HL-60 (cell line): ENCODE results near the gene TCF25.
"Not testable (repeated sequence)": the region's sequence is repeated elsewhere in the genome, so short reads cannot be mapped to it uniquely, and the experiment has no call there.

Experiments
- DNase-seq, 2 experiments: peaks; one replicate each; pipeline ENCODE4 v3.0.0-alpha.2; 2010 to 2020; ENCODE audit warnings: low read depth in 1 of 2, low spot score in 1 of 2
- H3K27ac ChIP-seq: fragments of 250-450 bp; sonication (Bioruptor Pico); replicated peaks from 2 replicates; pipeline ENCODE4 v1.5.1; 2020; ENCODE audit warnings: mild to moderate bottlenecking, moderate library complexity
- H3K27me3 ChIP-seq: fragments of 250-450 bp; sonication (Bioruptor Pico); 2 replicates; pipeline ENCODE4 v1.5.1; 2021; ENCODE audit warnings: mild to moderate bottlenecking, moderate library complexity; ENCODE audit not compliant: insufficient read depth, poor library complexity, severe bottlenecking
- H3K4me3 ChIP-seq: replicated peaks from 2 replicates; pipeline ENCODE4 v1.5.1; 2011; ENCODE audit warnings: mild to moderate bottlenecking, control low read depth, low read length; ENCODE audit not compliant: insufficient read depth
- GABPA ChIP-seq: IDR thresholded peaks from 2 replicates; pipeline ENCODE4 v1.6.1; 2012; ENCODE audit warnings: low read depth
- POLR2AphosphoS5 ChIP-seq: IDR thresholded peaks from 2 replicates; pipeline ENCODE4 v1.6.1; 2012; ENCODE audit warnings: low read depth
- SPI1 ChIP-seq: IDR thresholded peaks from 2 replicates; pipeline ENCODE4 v1.6.1; 2012; ENCODE audit warnings: low read depth, mild to moderate bottlenecking, borderline replicate concordance
- TF ChIP-seq, protein P1 (sequence below): IDR thresholded peaks from one replicate; pipeline ENCODE4 v1.5.1; 2011; ENCODE audit warnings: low read length, control low read depth, inconsistent platforms; ENCODE audit not compliant: insufficient read depth
- TF ChIP-seq, protein P2 (sequence below): IDR thresholded peaks from 2 replicates; pipeline ENCODE4 v1.6.1; 2012; ENCODE audit warnings: low read depth; ENCODE audit not compliant: insufficient replicate concordance

The TCF25 gene

DNA sequence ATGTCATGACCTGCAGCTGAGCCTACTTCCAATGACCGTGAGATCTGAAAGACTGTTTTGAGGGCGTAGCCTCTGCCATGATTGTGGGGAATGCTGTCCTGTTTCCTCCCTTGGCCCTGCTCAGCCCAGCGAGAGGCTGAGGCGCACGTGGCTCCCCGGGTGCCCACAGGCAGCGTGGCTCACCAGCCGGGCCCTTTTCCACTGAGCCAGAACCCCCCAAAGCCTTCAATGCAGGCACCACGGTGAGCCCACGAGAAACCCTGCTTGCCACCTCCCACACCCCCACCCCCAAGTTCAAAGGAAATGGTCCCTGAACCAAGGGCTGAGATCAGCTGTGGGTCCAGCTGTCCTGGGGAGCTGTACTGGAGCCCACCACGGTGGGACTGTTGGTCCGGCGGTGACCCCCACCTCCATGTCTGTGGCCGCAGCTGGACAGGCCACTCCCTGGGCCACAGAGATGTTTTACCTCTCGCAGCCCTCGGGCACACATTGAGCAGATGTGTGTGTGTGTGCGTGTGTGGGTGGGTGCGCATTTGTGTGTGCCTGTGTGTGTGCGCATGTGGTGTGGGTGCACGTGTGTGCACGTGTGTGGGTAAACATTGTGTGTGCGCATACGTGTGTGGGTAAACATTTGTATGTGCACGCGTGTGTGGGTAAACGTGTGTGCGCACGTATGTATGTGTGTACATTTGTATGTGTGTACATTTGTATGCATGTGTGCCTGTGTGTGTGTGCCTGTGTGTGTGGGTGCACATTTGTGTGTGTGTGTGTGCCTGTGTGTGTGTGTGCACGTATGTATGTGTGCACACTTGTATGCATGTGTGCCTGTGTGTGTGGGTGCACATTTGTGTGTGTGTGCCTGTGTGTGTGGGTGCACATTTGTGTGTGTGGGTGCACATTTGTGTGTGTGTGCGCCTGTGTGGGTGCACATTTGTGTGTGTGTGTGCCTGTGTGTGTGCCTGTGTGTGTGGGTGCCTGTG is 40.3 kb downstream of the TCF25 start:
- DNase-seq: no peak
- no peak overlapping the region for H3K27ac ChIP-seq
- no peak overlapping the region for H3K4me3 ChIP-seq
- TF ChIP-seq SPI1 (no peak), GABPA (no peak), POLR2AphosphoS5 (no peak)
- TF ChIP-seq, protein P1, sequence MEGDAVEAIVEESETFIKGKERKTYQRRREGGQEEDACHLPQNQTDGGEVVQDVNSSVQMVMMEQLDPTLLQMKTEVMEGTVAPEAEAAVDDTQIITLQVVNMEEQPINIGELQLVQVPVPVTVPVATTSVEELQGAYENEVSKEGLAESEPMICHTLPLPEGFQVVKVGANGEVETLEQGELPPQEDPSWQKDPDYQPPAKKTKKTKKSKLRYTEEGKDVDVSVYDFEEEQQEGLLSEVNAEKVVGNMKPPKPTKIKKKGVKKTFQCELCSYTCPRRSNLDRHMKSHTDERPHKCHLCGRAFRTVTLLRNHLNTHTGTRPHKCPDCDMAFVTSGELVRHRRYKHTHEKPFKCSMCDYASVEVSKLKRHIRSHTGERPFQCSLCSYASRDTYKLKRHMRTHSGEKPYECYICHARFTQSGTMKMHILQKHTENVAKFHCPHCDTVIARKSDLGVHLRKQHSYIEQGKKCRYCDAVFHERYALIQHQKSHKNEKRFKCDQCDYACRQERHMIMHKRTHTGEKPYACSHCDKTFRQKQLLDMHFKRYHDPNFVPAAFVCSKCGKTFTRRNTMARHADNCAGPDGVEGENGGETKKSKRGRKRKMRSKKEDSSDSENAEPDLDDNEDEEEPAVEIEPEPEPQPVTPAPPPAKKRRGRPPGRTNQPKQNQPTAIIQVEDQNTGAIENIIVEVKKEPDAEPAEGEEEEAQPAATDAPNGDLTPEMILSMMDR: no peak
- TF ChIP-seq, protein P2, sequence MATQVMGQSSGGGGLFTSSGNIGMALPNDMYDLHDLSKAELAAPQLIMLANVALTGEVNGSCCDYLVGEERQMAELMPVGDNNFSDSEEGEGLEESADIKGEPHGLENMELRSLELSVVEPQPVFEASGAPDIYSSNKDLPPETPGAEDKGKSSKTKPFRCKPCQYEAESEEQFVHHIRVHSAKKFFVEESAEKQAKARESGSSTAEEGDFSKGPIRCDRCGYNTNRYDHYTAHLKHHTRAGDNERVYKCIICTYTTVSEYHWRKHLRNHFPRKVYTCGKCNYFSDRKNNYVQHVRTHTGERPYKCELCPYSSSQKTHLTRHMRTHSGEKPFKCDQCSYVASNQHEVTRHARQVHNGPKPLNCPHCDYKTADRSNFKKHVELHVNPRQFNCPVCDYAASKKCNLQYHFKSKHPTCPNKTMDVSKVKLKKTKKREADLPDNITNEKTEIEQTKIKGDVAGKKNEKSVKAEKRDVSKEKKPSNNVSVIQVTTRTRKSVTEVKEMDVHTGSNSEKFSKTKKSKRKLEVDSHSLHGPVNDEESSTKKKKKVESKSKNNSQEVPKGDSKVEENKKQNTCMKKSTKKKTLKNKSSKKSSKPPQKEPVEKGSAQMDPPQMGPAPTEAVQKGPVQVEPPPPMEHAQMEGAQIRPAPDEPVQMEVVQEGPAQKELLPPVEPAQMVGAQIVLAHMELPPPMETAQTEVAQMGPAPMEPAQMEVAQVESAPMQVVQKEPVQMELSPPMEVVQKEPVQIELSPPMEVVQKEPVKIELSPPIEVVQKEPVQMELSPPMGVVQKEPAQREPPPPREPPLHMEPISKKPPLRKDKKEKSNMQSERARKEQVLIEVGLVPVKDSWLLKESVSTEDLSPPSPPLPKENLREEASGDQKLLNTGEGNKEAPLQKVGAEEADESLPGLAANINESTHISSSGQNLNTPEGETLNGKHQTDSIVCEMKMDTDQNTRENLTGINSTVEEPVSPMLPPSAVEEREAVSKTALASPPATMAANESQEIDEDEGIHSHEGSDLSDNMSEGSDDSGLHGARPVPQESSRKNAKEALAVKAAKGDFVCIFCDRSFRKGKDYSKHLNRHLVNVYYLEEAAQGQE: no peak
- no peaks in the 10 kb centered on the region for H3K27me3 ChIP-seq

DNA sequence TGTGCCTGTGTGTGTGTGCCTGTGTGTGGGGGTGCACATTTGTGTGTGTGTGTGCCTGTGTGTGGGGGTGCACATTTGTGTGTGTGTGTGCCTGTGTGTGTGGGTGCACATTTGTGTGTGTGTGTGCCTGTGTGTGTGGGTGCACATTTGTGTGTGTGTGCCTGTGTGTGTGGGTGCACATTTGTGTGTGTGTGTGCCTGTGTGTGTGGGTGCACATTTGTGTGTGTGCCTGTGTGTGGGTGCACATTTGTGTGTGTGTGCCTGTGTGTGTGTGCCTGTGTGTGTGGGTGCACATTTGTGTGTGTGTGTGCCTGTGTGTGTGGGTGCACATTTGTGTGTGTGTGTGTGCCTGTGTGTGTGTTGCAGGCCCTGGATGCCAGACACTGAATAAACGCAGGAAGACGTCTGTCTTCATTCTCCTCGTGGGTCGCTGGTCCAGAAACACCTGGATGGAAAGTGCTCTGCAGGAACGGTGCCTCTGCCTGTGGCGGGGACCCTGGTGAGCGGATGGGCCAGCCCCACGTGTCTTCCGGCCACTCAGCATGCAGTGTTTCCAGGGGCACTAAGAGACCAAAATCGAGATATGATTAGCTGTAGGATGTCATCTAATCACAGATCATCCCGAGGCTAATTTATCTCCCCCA is 41.4 kb downstream of the TCF25 start:
- not testable (repeated sequence) for H3K27ac ChIP-seq, DNase-seq, H3K27me3 ChIP-seq, H3K4me3 ChIP-seq

DNA sequence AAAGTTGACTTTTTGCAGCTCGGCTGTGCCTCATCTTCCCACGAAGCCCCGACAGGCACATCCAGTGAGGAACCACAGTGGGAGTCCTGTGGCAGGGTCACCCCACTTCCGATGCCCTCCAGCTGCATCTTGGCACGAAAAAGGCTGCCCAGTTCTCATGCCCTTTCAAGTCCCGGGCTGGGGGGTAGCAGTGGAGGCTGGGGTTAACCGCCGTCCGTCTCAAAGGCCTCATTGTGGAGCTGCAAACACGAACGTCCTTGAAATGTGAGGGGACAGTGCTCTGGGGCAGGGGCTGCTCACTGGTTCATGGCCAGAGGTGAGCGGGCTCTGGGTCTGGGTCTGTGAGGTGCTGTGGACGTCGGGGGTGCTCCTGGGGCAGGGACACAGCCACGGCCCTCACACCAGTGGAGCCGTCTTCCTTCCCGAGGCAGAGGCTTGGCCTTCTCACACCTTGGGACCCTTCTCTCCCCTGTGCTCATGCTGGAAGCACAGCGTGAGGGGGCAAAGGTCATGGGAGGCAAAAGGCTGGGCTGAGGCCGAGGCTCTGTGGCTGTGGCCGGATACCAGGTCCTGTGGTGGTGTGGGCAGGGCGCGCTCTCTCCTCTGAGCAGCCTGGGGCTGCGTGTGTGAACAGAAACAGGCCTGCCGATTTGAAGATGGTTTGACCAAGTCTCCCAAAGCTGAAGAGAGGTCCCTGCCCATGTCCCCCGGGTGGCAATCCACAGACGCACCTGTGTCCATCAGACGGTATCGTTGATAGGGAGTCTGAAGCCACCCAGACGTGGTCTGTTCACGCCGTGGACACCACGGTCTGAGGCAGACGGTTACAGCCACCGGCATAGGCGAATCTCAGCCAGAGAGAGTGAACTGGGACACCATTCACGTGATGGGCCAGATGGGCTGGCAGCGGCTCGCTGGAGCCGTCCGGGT is 42.2 kb downstream of the TCF25 start:
- Histone ChIP-seq H3K27me3 (no peaks in the 10 kb centered on the region), H3K27ac (no peak overlapping the region), H3K4me3 (no peak overlapping the region)
- DNase-seq: no peak
- no peak for TF ChIP-seq POLR2AphosphoS5
- no peak for TF ChIP-seq SPI1
- TF ChIP-seq GABPA: no peak
- TF ChIP-seq, protein P2: no peak
- TF ChIP-seq, protein P1: no peak
